HepG2 (cell line): ENCODE results near the gene PROC. TPM values are rescaled to one million over a fixed set of nuclear protein-coding genes. Genes with fewer than 3 reads are reported as not detected.
A peak's percentile ranks its signal among the peaks of the same experiment; 100 is the strongest.

Source experiments
- ATAC-seq: fragments of 200-7000 bp; cut with Tn5 transposase; 3 replicates; pipeline ENCODE4 v1.9.1; 2020; ENCODE audit warnings: mild to moderate bottlenecking, moderate library complexity
- BruUV-seq: library from RNA; stranded (reverse); fragments of 400-500 nt; replicated peaks from 2 replicates; lab custom pipeline; 2021; lab: Mats Ljungman, UMichigan
- CTCF ChIA-PET: fragments of 300-600 bp; formaldehyde crosslinking; extraction: SDS; loops from one replicate; lab custom pipeline; 2021; ENCODE audit warnings: low total read pairs, inconsistent platforms, low intra/inter-chr PET ratio; lab: Yijun Ruan, JAX
- POLR2A ChIA-PET: fragments of 350-600 bp; sonication (Branson Sonifier 250); formaldehyde crosslinking; loops from one replicate; lab custom pipeline; 2020; ENCODE audit warnings: antibody characterized with exemption, inconsistent platforms; lab: Yijun Ruan, JAX
- DNase-seq: peaks from one replicate; pipeline ENCODE4 v3.0.0-alpha.2; 2015; ENCODE audit warnings: low spot score
- FAIRE-seq: peaks from 3 replicates; lab custom pipeline; 2011; peaks lifted over from hg19 to GRCh38; lab: Jason Lieb, UNC
- H2AFZ ChIP-seq: one replicate; pipeline ENCODE4 v1.6.1; 2011; ENCODE audit warnings: low read length, inconsistent platforms
- H3K27ac ChIP-seq: fragments of 300-600 bp; 3 replicates; pipeline ENCODE4 v1.8.0; 2011; ENCODE audit warnings: mixed run types, mild to moderate bottlenecking, mixed read lengths, low read length, inconsistent platforms; ENCODE audit not compliant: insufficient read depth; ENCODE audit errors: extremely low read length
- H3K27me3 ChIP-seq, 2 experiments: fragments of 200-600 bp in 1 of 2; 2 replicates in 1 of 2; 3 replicates in 1 of 2; pipeline versions ENCODE4 v1.6.0 to v1.8.0; 2011; ENCODE audit warnings: low read length in 2 of 2, mild to moderate bottlenecking in 2 of 2, moderate library complexity in 2 of 2, inconsistent platforms in 1 of 2; ENCODE audit not compliant: insufficient read depth in 2 of 2, control insufficient read depth in 1 of 2
- H3K36me3 ChIP-seq, 2 experiments: fragments of 200-600 bp in 1 of 2; replicated peaks in 1 of 2; 2 replicates in 1 of 2; 3 replicates in 1 of 2; pipeline versions ENCODE4 v1.5.1 to v1.8.0; 2011; ENCODE audit warnings: low read length in 2 of 2, inconsistent platforms in 1 of 2; ENCODE audit not compliant: insufficient read depth in 2 of 2, control insufficient read depth in 1 of 2
- H3K4me1 ChIP-seq: 2 replicates; pipeline ENCODE4 v1.5.1; 2012; ENCODE audit warnings: low read length, inconsistent platforms; ENCODE audit not compliant: insufficient read depth
- H3K4me2 ChIP-seq: 2 replicates; pipeline ENCODE4 v1.6.0; 2011; ENCODE audit warnings: low read depth, low read length, inconsistent platforms
- H3K4me3 ChIP-seq, 3 experiments: fragments of 200-600 bp in 1 of 3; sonication (generic), shearing (Covaris generic) in 1 of 3; replicated peaks in 1 of 3; 2 replicates each; pipeline ENCODE4 v1.5.1; 2011 to 2016; ENCODE audit warnings: low read length in 3 of 3, inconsistent platforms in 2 of 3, low read depth in 2 of 3, mild to moderate bottlenecking in 2 of 3, control low read depth in 1 of 3, mixed read lengths in 1 of 3; ENCODE audit not compliant: insufficient read depth in 1 of 3
- H3K79me2 ChIP-seq: one replicate; pipeline ENCODE4 v1.6.1; 2011; ENCODE audit warnings: low read length, inconsistent platforms; ENCODE audit not compliant: insufficient read depth
- H3K9ac ChIP-seq: 2 replicates; pipeline ENCODE4 v1.6.0; 2011; ENCODE audit warnings: mild to moderate bottlenecking, low read depth, low read length, inconsistent platforms; ENCODE audit not compliant: insufficient read depth
- H3K9me3 ChIP-seq: 2 replicates; pipeline ENCODE4 v1.5.1; 2012; ENCODE audit warnings: mild to moderate bottlenecking, low read length
- H4K20me1 ChIP-seq: 2 replicates; pipeline ENCODE4 v1.6.0; 2011; ENCODE audit warnings: inconsistent platforms, mild to moderate bottlenecking, low read length, moderate library complexity; ENCODE audit not compliant: insufficient read depth
- BCL3 ChIP-seq: sonication (generic); formaldehyde crosslinking; IDR thresholded peaks from 2 replicates; pipeline ENCODE4 v1.5.1; 2020; ENCODE audit warnings: mild to moderate bottlenecking, missing genetic modification reagents, moderate library complexity
- FOXA3 ChIP-seq: IDR thresholded peaks from 2 replicates; pipeline ENCODE4 v1.6.1; 2016; ENCODE audit warnings: missing genetic modification reagents, missing compliant biosample characterization
- GRHL1 ChIP-seq: sonication (generic); formaldehyde crosslinking; conservative IDR thresholded peaks from 2 replicates; pipeline ENCODE4 v1.8.0; 2022; ENCODE audit warnings: missing genetic modification reagents
- HINFP ChIP-seq: sonication (generic); formaldehyde crosslinking; IDR thresholded peaks from 2 replicates; pipeline ENCODE4 v1.4.0; 2020; ENCODE audit warnings: low read depth, mild to moderate bottlenecking, missing genetic modification reagents
- MIER2 ChIP-seq: IDR thresholded peaks from 2 replicates; pipeline ENCODE4 v1.6.1; 2016; ENCODE audit warnings: missing biosample characterization, missing genetic modification reagents
- ZBED4 ChIP-seq: sonication (generic); formaldehyde crosslinking; IDR thresholded peaks from 2 replicates; pipeline ENCODE4 v1.4.0; 2020; ENCODE audit warnings: missing genetic modification reagents, borderline replicate concordance
- ZBTB21 ChIP-seq: sonication (generic); formaldehyde crosslinking; IDR thresholded peaks from 2 replicates; pipeline ENCODE4 v1.4.0; 2020; ENCODE audit warnings: missing genetic modification reagents
- ZNF546 ChIP-seq: sonication (generic); formaldehyde crosslinking; conservative IDR thresholded peaks from 2 replicates; pipeline ENCODE4 v1.8.1; 2023; ENCODE audit warnings: mild to moderate bottlenecking, missing genetic modification reagents
- ZNF672 ChIP-seq: sonication (generic); formaldehyde crosslinking; IDR thresholded peaks from 2 replicates; pipeline ENCODE4 v1.8.1; 2022; ENCODE audit warnings: missing genetic modification reagents
- ZSCAN29 ChIP-seq: sonication (generic); formaldehyde crosslinking; conservative IDR thresholded peaks from 2 replicates; pipeline ENCODE4 v1.4.0; 2020; ENCODE audit warnings: mild to moderate bottlenecking, missing genetic modification reagents
- WGBS: methylation state at CpG from one replicate; pipeline ENCODE4 v1.1.6; 2017; ENCODE audit warnings: low lambda C conversion rate; 5-methylcytosine and 5-hydroxymethylcytosine counted together
- in situ Hi-C: cut with HindIII; loops from 2 replicates; pipeline ENCODE4 v1.10.0; 2017; ENCODE audit warnings: low pct_unique_long_range_greater_than_20kb; ENCODE audit not compliant: extremely low pct_ligation_motif_present
- intact Hi-C: fragments of 100-400 bp; cut with micrococcal nuclease; formaldehyde crosslinking; loops from one replicate; pipeline ENCODE4 v1.10.0; 2022; ENCODE audit not compliant: unreplicated experiment
- polyA plus RNA-seq, 8 experiments: library from polyadenylated mRNA; depleted of rRNA in 3 of 8; stranded (reverse) in 7 of 8; unstranded in 1 of 8; fragments of >200 nt; fragmentation: Illumina TruSeq in 4 of 8; extraction: Trizol in 4 of 8; gene quantifications; 2 replicates each; pipeline versions ENCODE4 v1.2.1 to v1.2.3, GENCODE V29; 2011 to 2016; ENCODE audit warnings: low read depth in 4 of 8, missing spikeins in 1 of 8, mixed read lengths in 1 of 8; ENCODE audit not compliant: insufficient read depth in 1 of 8
- total RNA-seq, 5 experiments: library from RNA; depleted of rRNA; stranded (reverse); fragments of >200 nt; fragmentation: Illumina TruSeq; extraction: Trizol; gene quantifications; 2 replicates each; pipeline ENCODE4 v1.2.3, GENCODE V29; 2016; ENCODE audit warnings: low read depth in 1 of 5

Gene PROC
- total and polyA plus RNA-seq, 2 of the 13 experiments (the other 11 are each of a cell fraction or from before 2014, with no cell fraction given): 134 to 185 TPM

GRCh38 chr2:127386764-127387654 is 31.2 kb upstream of the PROC start (continued):
- TF ChIP-seq GRHL1 (CRISPR knock-in tag) (no peak), HINFP (peak; percentile 64; the same call in 1 of the 2 replicates)

- DNase-seq: peak; percentile 86
- no peak for FAIRE-seq
- TF ChIP-seq ZNF546 (CRISPR knock-in tag): peak; percentile 88; the same call in 1 of the 2 replicates
- peak; percentile 86 for TF ChIP-seq ZBTB21 (CRISPR knock-in tag)
- TF ChIP-seq BCL3 (CRISPR knock-in tag): peak; percentile 83; the same call in 1 of the 2 replicates
- no peak for TF ChIP-seq ZBED4
- no peak for TF ChIP-seq ZNF672 (CRISPR knock-in tag)
- TF ChIP-seq FOXA3: no peak
- no peak for TF ChIP-seq MIER2 (CRISPR knock-in tag)
- TF ChIP-seq ZSCAN29: no peak
Observed at GRCh38 chr2:127387655-127388422, 30.4 kb upstream of the PROC start, which contains the start of gene MAP3K2. Gene MAP3K2, minus strand, starts transcription at chr2:127387975. Its CDS starts 44,846 bp downstream, at chr2:127343129.

More at GRCh38 chr2:127387655-127388422, 30.4 kb upstream of the PROC start, which contains the start of gene MAP3K2:
- 2% methylated on average over 20 of the region's 100 CpGs for WGBS
- Histone ChIP-seq H3K36me3 (peaks cover 2 to 7% of the 10 kb centered on the region in 2 experiments; a peak in 2 of 5 replicates), H3K27me3 (no peaks in the 10 kb centered on the region; a peak in 1 of 5 replicates), H3K9me3 (no peaks in the 10 kb centered on the region), H3K27ac (peak within 1 kb of the TSS; percentile 99), H3K79me2 (peaks cover 47% of the 10 kb centered on the region), H2AFZ (peak within 1 kb of the TSS; percentile 22), H3K9ac (peak within 1 kb of the TSS; percentile 100), H3K4me3 (peak within 1 kb of the TSS; percentile 87 to 95 (median 94)), H4K20me1 (peaks cover 22% of the 10 kb centered on the region), H3K4me1 (peaks cover 52% of the 10 kb centered on the region), H3K4me2 (peak within 1 kb of the TSS; percentile 93)
- peak; percentile 83 for ATAC-seq
- CTCF ChIA-PET: no interaction called here
- POLR2A ChIA-PET: interaction anchor here (1.0 to 3.7 kb wide), 16 partner anchors 11 to 66 kb away, joined by 3 to 44 read pairs (median 7); partner anchors contain the start of gene PROC
- in situ Hi-C loops: no loop called here
- intact Hi-C loops: loop anchor here (1.0 to 2.0 kb wide), 3 partner anchors 21 to 65 kb away; no protein-coding TSS in a partner anchor
- no TSS peak for BruUV-seq
